Left renal pelvis (tissue), 4 donors: ENCODE data around the gene ZIC1. TPM values are rescaled to one million over a fixed set of nuclear protein-coding genes. Genes with fewer than 3 reads are reported as not detected.

Experiments used
- DNase-seq, 4 donors: peaks; one replicate each; pipeline ENCODE4 v3.0.0-alpha.2; 2013; ENCODE audit warnings: low read depth in 4 of 4, low spot score in 3 of 4
- polyA plus RNA-seq, 4 donors: library from polyadenylated mRNA; unstranded; fragments of 120-200 nt; gene quantifications; one replicate each; pipeline ENCODE4 v1.2.1, GENCODE V29; 2013; ENCODE audit not compliant: insufficient read length in 4 of 4

ZIC1 gene
- polyA plus RNA-seq, 4 donors = 0.10 to 2.4 (median 1.3) TPM; not detected in 1

- no peak for DNase-seq
Measured at GRCh38 chr3:147407498-147408187, 1.5 kb upstream of the ZIC1 start.

GRCh38 chr3:147408188-147409100, 721 bp upstream of the ZIC1 start:
- no peak for DNase-seq

- no peak for DNase-seq
Measured at GRCh38 chr3:147410116-147410525, 956 bp downstream of the ZIC1 start.

- no peak for DNase-seq
Measured at GRCh38 chr3:147410526-147411237, 1.5 kb downstream of the ZIC1 start.

GRCh38 chr3:147411238-147411814, 2.2 kb downstream of the ZIC1 start:
- no peak for DNase-seq

GRCh38 chr3:147411815-147412241, 2.7 kb downstream of the ZIC1 start:
- no peak for DNase-seq

GRCh38 chr3:147412261-147412916, 3.2 kb downstream of the ZIC1 start:
- no peak for DNase-seq

- DNase-seq = no peak
Measured at GRCh38 chr3:147412917-147413685, 3.9 kb downstream of the ZIC1 start.

GRCh38 chr3:147413686-147414389, 4.7 kb downstream of the ZIC1 start:
- DNase-seq = no peak

GRCh38 chr3:147414390-147415138, 5.4 kb downstream of the ZIC1 start:
- DNase-seq = no peak

- no peak for DNase-seq
Measured at GRCh38 chr3:147415286-147415685, 6.1 kb downstream of the ZIC1 start.

GRCh38 chr3:147415874-147416273, 6.7 kb downstream of the ZIC1 start:
- no peak for DNase-seq

- DNase-seq = no peak
Measured at GRCh38 chr3:147416931-147417330, 7.8 kb downstream of the ZIC1 start.

- DNase-seq = no peak
Measured at GRCh38 chr3:147417551-147418295, 8.6 kb downstream of the ZIC1 start.

- DNase-seq = no peak
Measured at GRCh38 chr3:147418371-147418781, 9.2 kb downstream of the ZIC1 start.

GRCh38 chr3:147418808-147419701, 9.9 kb downstream of the ZIC1 start:
- DNase-seq = peak in 1 of 4 donors; percentile 52
